ENCODE measurements around the gene PRKN.
A peak's percentile ranks its signal among the peaks of the same experiment; 100 is the strongest.

The PRKN gene

GRCh38 chr6:162730502-162730901 is 2.9 kb upstream of the PRKN start:
- WGBS, 2 experiments (ENCODE audit: insufficient coverage in 2 of 2): no CpG with 5 or more reads among the region's 1 CpG
- Histone ChIP-seq H3K4me1 (ENCODE audit: control insufficient read depth, insufficient read depth, low read length, poor library complexity, severe bottlenecking) (no peaks in the 10 kb centered on the region), H3K27ac (ENCODE audit: low read depth, low read length, severe bottlenecking) (no peak overlapping the region), H3K4me3 (ENCODE audit: extremely low read depth, insufficient read depth, low read length, poor library complexity, severe bottlenecking) (no peak overlapping the region), H3K36me3 (ENCODE audit: control insufficient read depth, insufficient read depth, low read length) (no peaks in the 10 kb centered on the region), H3K9me3 (ENCODE audit: control insufficient read depth, low read length) (no peaks in the 10 kb centered on the region)

- no CpG with 5 or more reads among the region's 1 CpG for whole genome bisulfite sequencing, 2 experiments (ENCODE audit: insufficient coverage in 2 of 2)
- no peaks in the 10 kb centered on the region for H3K4me1 ChIP-seq (ENCODE audit: control insufficient read depth, insufficient read depth, low read length, poor library complexity, severe bottlenecking)
- H3K9me3 ChIP-seq (ENCODE audit: control insufficient read depth, low read length): no peaks in the 10 kb centered on the region
- no peaks in the 10 kb centered on the region for H3K36me3 ChIP-seq (ENCODE audit: control insufficient read depth, insufficient read depth, low read length)
- no peak overlapping the region for H3K27ac ChIP-seq (ENCODE audit: low read depth, low read length, severe bottlenecking)
- no peak overlapping the region for H3K4me3 ChIP-seq (ENCODE audit: extremely low read depth, insufficient read depth, low read length, poor library complexity, severe bottlenecking)
Observed at GRCh38 chr6:162728706-162729105, 1.1 kb upstream of the PRKN start.

- Histone ChIP-seq H3K9me3 (ENCODE audit: control insufficient read depth, low read length) (no peaks in the 10 kb centered on the region), H3K4me1 (ENCODE audit: control insufficient read depth, insufficient read depth, low read length, poor library complexity, severe bottlenecking) (no peaks in the 10 kb centered on the region), H3K4me3 (ENCODE audit: extremely low read depth, insufficient read depth, low read length, poor library complexity, severe bottlenecking) (no peak overlapping the region), H3K36me3 (ENCODE audit: control insufficient read depth, insufficient read depth, low read length) (no peaks in the 10 kb centered on the region), H3K27ac (ENCODE audit: low read depth, low read length, severe bottlenecking) (peak overlapping the region; percentile 81)
- WGBS, 2 experiments (ENCODE audit: insufficient coverage in 2 of 2): 71 to 77% methylated on average over 6 of the region's 7 CpGs
Observed at GRCh38 chr6:162728197-162728596, 631 bp upstream of the PRKN start.

GRCh38 chr6:162726947-162727321 is 632 bp downstream of the PRKN start:
- Histone ChIP-seq H3K27ac (ENCODE audit: low read depth, low read length, severe bottlenecking) (no peak overlapping the region), H3K9me3 (ENCODE audit: control insufficient read depth, low read length) (no peaks in the 10 kb centered on the region), H3K36me3 (ENCODE audit: control insufficient read depth, insufficient read depth, low read length) (no peaks in the 10 kb centered on the region), H3K4me3 (ENCODE audit: extremely low read depth, insufficient read depth, low read length, poor library complexity, severe bottlenecking) (peak overlapping the region; percentile 79), H3K4me1 (ENCODE audit: control insufficient read depth, insufficient read depth, low read length, poor library complexity, severe bottlenecking) (no peaks in the 10 kb centered on the region)
- WGBS, 2 experiments (ENCODE audit: insufficient coverage in 2 of 2): 4 to 14% methylated on average over 9 to 12 of the region's 13 CpGs

- no CpG with 5 or more reads among the region's 1 CpG for WGBS, 2 experiments (ENCODE audit: insufficient coverage in 2 of 2)
Observed at GRCh38 chr6:162722633-162723032, 4.9 kb downstream of the PRKN start.

GRCh38 chr6:162722226-162722625 is 5.3 kb downstream of the PRKN start:
- no peaks in the 10 kb centered on the region for H3K4me1 ChIP-seq (ENCODE audit: control insufficient read depth, insufficient read depth, low read length, poor library complexity, severe bottlenecking)
- no peaks in the 10 kb centered on the region for H3K9me3 ChIP-seq (ENCODE audit: control insufficient read depth, low read length)
- H3K4me3 ChIP-seq (ENCODE audit: extremely low read depth, insufficient read depth, low read length, poor library complexity, severe bottlenecking): no peak overlapping the region
- WGBS, 2 experiments (ENCODE audit: insufficient coverage in 2 of 2): 73 to 100% methylated on average over 1 to 2 of the region's 2 CpGs
- no peaks in the 10 kb centered on the region for H3K36me3 ChIP-seq (ENCODE audit: control insufficient read depth, insufficient read depth, low read length)
- no peak overlapping the region for H3K27ac ChIP-seq (ENCODE audit: low read depth, low read length, severe bottlenecking)

More at GRCh38 chr6:162722633-162723032, 4.9 kb downstream of the PRKN start:
- Histone ChIP-seq H3K36me3 (ENCODE audit: control insufficient read depth, insufficient read depth, low read length) (no peaks in the 10 kb centered on the region), H3K9me3 (ENCODE audit: control insufficient read depth, low read length) (no peaks in the 10 kb centered on the region), H3K27ac (ENCODE audit: low read depth, low read length, severe bottlenecking) (no peak overlapping the region), H3K4me1 (ENCODE audit: control insufficient read depth, insufficient read depth, low read length, poor library complexity, severe bottlenecking) (no peaks in the 10 kb centered on the region), H3K4me3 (ENCODE audit: extremely low read depth, insufficient read depth, low read length, poor library complexity, severe bottlenecking) (no peak overlapping the region)

- H3K4me3 ChIP-seq (ENCODE audit: extremely low read depth, insufficient read depth, low read length, poor library complexity, severe bottlenecking): no peak overlapping the region
- H3K9me3 ChIP-seq (ENCODE audit: control insufficient read depth, low read length): no peaks in the 10 kb centered on the region
- H3K27ac ChIP-seq (ENCODE audit: low read depth, low read length, severe bottlenecking): no peak overlapping the region
- no peaks in the 10 kb centered on the region for H3K4me1 ChIP-seq (ENCODE audit: control insufficient read depth, insufficient read depth, low read length, poor library complexity, severe bottlenecking)
- 88 to 100% methylated on average over 1 to 2 of the region's 2 CpGs for WGBS, 2 experiments (ENCODE audit: insufficient coverage in 2 of 2)
- H3K36me3 ChIP-seq (ENCODE audit: control insufficient read depth, insufficient read depth, low read length): no peaks in the 10 kb centered on the region
Observed at GRCh38 chr6:162721404-162721687, 6.2 kb downstream of the PRKN start.

GRCh38 chr6:162719528-162719927 is 8.0 kb downstream of the PRKN start:
- H3K9me3 ChIP-seq (ENCODE audit: control insufficient read depth, low read length): no peaks in the 10 kb centered on the region
- WGBS, 2 experiments (ENCODE audit: insufficient coverage in 2 of 2): 100% methylated on average over 1 of the region's 1 CpG; no CpG with 5 or more reads in 1 of the 2 experiments
- no peak overlapping the region for H3K4me3 ChIP-seq (ENCODE audit: extremely low read depth, insufficient read depth, low read length, poor library complexity, severe bottlenecking)
- H3K36me3 ChIP-seq (ENCODE audit: control insufficient read depth, insufficient read depth, low read length): no peaks in the 10 kb centered on the region
- no peak overlapping the region for H3K27ac ChIP-seq (ENCODE audit: low read depth, low read length, severe bottlenecking)
- no peaks in the 10 kb centered on the region for H3K4me1 ChIP-seq (ENCODE audit: control insufficient read depth, insufficient read depth, low read length, poor library complexity, severe bottlenecking)

GRCh38 chr6:162715601-162716000 is 12.0 kb downstream of the PRKN start:
- H3K36me3 ChIP-seq (ENCODE audit: control insufficient read depth, insufficient read depth, low read length): no peaks in the 10 kb centered on the region
- 88 to 95% methylated on average over 5 to 6 of the region's 6 CpGs for WGBS, 2 experiments (ENCODE audit: insufficient coverage in 2 of 2)

GRCh38 chr6:162713974-162714780 is 13.4 kb downstream of the PRKN start:
- Histone ChIP-seq H3K9me3 (ENCODE audit: control insufficient read depth, low read length) (no peaks in the 10 kb centered on the region), H3K27ac (ENCODE audit: low read depth, low read length, severe bottlenecking) (no peak overlapping the region), H3K4me3 (ENCODE audit: extremely low read depth, insufficient read depth, low read length, poor library complexity, severe bottlenecking) (no peak overlapping the region), H3K36me3 (ENCODE audit: control insufficient read depth, insufficient read depth, low read length) (no peaks in the 10 kb centered on the region), H3K4me1 (ENCODE audit: control insufficient read depth, insufficient read depth, low read length, poor library complexity, severe bottlenecking) (no peaks in the 10 kb centered on the region)
- WGBS, 2 experiments (ENCODE audit: insufficient coverage in 2 of 2): 53 to 63% methylated on average over 5 to 6 of the region's 13 CpGs

More at GRCh38 chr6:162715601-162716000, 12.0 kb downstream of the PRKN start:
- H3K4me1 ChIP-seq (ENCODE audit: control insufficient read depth, insufficient read depth, low read length, poor library complexity, severe bottlenecking): no peaks in the 10 kb centered on the region
- H3K9me3 ChIP-seq (ENCODE audit: control insufficient read depth, low read length): no peaks in the 10 kb centered on the region
- no peak overlapping the region for H3K27ac ChIP-seq (ENCODE audit: low read depth, low read length, severe bottlenecking)
- H3K4me3 ChIP-seq (ENCODE audit: extremely low read depth, insufficient read depth, low read length, poor library complexity, severe bottlenecking): no peak overlapping the region

- H3K27ac ChIP-seq (ENCODE audit: low read depth, low read length, severe bottlenecking): no peak overlapping the region
- no peaks in the 10 kb centered on the region for H3K36me3 ChIP-seq (ENCODE audit: control insufficient read depth, insufficient read depth, low read length)
- no peak overlapping the region for H3K4me3 ChIP-seq (ENCODE audit: extremely low read depth, insufficient read depth, low read length, poor library complexity, severe bottlenecking)
- WGBS, 2 experiments (ENCODE audit: insufficient coverage in 2 of 2): no CpG with 5 or more reads among the region's 2 CpGs
- H3K4me1 ChIP-seq (ENCODE audit: control insufficient read depth, insufficient read depth, low read length, poor library complexity, severe bottlenecking): no peaks in the 10 kb centered on the region
- H3K9me3 ChIP-seq (ENCODE audit: control insufficient read depth, low read length): no peaks in the 10 kb centered on the region
Observed at GRCh38 chr6:162712694-162713093, 14.9 kb downstream of the PRKN start.
